Measurements from ENCODE around the gene BMAL1.

- TF ChIP-seq POLR2A (IDR thresholded peaks at IDR 0.05; ENCODE audit: low read depth, low read length) (no peak), CEBPB (IDR thresholded peaks at IDR 0.05; ENCODE audit: low read depth, low read length) (no peak), CTCF (conservative IDR thresholded peaks at IDR 0.05; ENCODE audit: low read depth, low read length) (no peak), USF2 (IDR thresholded peaks at IDR 0.05; ENCODE audit: low read depth, low read length) (no peak), MXI1 (IDR thresholded peaks at IDR 0.05; ENCODE audit: borderline replicate concordance, low read depth, low read length) (no peak), RCOR1 (IDR thresholded peaks at IDR 0.05; ENCODE audit: insufficient replicate concordance, low read length) (no peak), RFX5 (IDR thresholded peaks at IDR 0.05; ENCODE audit: low read depth, low read length) (no peak), RAD21 (IDR thresholded peaks at IDR 0.05; ENCODE audit: low read length) (no peak), MAFK (IDR thresholded peaks at IDR 0.05; ENCODE audit: low read depth, low read length) (no peak), CHD1 (IDR thresholded peaks at IDR 0.05; ENCODE audit: low read depth, low read length) (no peak)
Measured at GRCh38 chr11:13294771-13295579, 17.4 kb downstream of the BMAL1 start.

Measured in IMR-90 (cell line).